ENCODE data around the gene HIPK3.

The HIPK3 gene

GRCh38 chr11:33334627-33335026 lies 77.4 kb downstream of the HIPK3 start:
- TF ChIP-seq YY1 (IDR thresholded peaks at IDR 0.05; ENCODE audit: low read depth) (no peak), TAF1 (IDR thresholded peaks at IDR 0.05; ENCODE audit: low read depth) (no peak), MAX (IDR thresholded peaks at IDR 0.05) (no peak), CREB1 (IDR thresholded peaks at IDR 0.05; ENCODE audit: low read depth) (no peak), RAD21 (IDR thresholded peaks at IDR 0.05; ENCODE audit: low read depth) (no peak), TCF12 (IDR thresholded peaks at IDR 0.05; ENCODE audit: low read depth) (no peak), EP300 (IDR thresholded peaks at IDR 0.05; ENCODE audit: borderline replicate concordance) (no peak), CEBPB (IDR thresholded peaks at IDR 0.05) (no peak), NFIC (IDR thresholded peaks at IDR 0.05) (no peak), FOXM1 (IDR thresholded peaks at IDR 0.05; ENCODE audit: borderline replicate concordance, low read depth) (no peak), ZBTB7A (IDR thresholded peaks at IDR 0.05; ENCODE audit: low read depth) (no peak), EGR1 (IDR thresholded peaks at IDR 0.05) (no peak)
- TF ChIP-seq, protein P1, sequence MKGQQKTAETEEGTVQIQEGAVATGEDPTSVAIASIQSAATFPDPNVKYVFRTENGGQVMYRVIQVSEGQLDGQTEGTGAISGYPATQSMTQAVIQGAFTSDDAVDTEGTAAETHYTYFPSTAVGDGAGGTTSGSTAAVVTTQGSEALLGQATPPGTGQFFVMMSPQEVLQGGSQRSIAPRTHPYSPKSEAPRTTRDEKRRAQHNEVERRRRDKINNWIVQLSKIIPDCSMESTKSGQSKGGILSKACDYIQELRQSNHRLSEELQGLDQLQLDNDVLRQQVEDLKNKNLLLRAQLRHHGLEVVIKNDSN (IDR thresholded peaks at IDR 0.05) = no peak
- TF ChIP-seq, protein P2, sequence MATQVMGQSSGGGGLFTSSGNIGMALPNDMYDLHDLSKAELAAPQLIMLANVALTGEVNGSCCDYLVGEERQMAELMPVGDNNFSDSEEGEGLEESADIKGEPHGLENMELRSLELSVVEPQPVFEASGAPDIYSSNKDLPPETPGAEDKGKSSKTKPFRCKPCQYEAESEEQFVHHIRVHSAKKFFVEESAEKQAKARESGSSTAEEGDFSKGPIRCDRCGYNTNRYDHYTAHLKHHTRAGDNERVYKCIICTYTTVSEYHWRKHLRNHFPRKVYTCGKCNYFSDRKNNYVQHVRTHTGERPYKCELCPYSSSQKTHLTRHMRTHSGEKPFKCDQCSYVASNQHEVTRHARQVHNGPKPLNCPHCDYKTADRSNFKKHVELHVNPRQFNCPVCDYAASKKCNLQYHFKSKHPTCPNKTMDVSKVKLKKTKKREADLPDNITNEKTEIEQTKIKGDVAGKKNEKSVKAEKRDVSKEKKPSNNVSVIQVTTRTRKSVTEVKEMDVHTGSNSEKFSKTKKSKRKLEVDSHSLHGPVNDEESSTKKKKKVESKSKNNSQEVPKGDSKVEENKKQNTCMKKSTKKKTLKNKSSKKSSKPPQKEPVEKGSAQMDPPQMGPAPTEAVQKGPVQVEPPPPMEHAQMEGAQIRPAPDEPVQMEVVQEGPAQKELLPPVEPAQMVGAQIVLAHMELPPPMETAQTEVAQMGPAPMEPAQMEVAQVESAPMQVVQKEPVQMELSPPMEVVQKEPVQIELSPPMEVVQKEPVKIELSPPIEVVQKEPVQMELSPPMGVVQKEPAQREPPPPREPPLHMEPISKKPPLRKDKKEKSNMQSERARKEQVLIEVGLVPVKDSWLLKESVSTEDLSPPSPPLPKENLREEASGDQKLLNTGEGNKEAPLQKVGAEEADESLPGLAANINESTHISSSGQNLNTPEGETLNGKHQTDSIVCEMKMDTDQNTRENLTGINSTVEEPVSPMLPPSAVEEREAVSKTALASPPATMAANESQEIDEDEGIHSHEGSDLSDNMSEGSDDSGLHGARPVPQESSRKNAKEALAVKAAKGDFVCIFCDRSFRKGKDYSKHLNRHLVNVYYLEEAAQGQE (IDR thresholded peaks at IDR 0.05; ENCODE audit: low read depth) = no peak

- TF ChIP-seq, protein P1 (IDR thresholded peaks at IDR 0.05) = no peak
- TF ChIP-seq MAX (IDR thresholded peaks at IDR 0.05) (no peak), NFIC (IDR thresholded peaks at IDR 0.05) (no peak), RAD21 (IDR thresholded peaks at IDR 0.05; ENCODE audit: low read depth) (no peak), CEBPB (IDR thresholded peaks at IDR 0.05) (no peak), ZBTB7A (IDR thresholded peaks at IDR 0.05; ENCODE audit: low read depth) (no peak), FOXM1 (IDR thresholded peaks at IDR 0.05; ENCODE audit: borderline replicate concordance, low read depth) (no peak), CREB1 (IDR thresholded peaks at IDR 0.05; ENCODE audit: low read depth) (no peak), YY1 (IDR thresholded peaks at IDR 0.05; ENCODE audit: low read depth) (no peak), TAF1 (IDR thresholded peaks at IDR 0.05; ENCODE audit: low read depth) (no peak), EGR1 (IDR thresholded peaks at IDR 0.05) (no peak), EP300 (IDR thresholded peaks at IDR 0.05; ENCODE audit: borderline replicate concordance) (no peak), TEAD4 (IDR thresholded peaks at IDR 0.05) (no peak), TCF12 (IDR thresholded peaks at IDR 0.05; ENCODE audit: low read depth) (no peak)
- TF ChIP-seq, protein P2 (IDR thresholded peaks at IDR 0.05; ENCODE audit: low read depth) = no peak
Observed at GRCh38 chr11:33339247-33339646, 82.1 kb downstream of the HIPK3 start.

GRCh38 chr11:33344611-33345010 lies 87.4 kb downstream of the HIPK3 start:
- no peak for TF ChIP-seq EGR1 (IDR thresholded peaks at IDR 0.05)
- TF ChIP-seq MAX (IDR thresholded peaks at IDR 0.05) = no peak
- TF ChIP-seq, protein P1 (IDR thresholded peaks at IDR 0.05) = no peak
- TF ChIP-seq, protein P2 (IDR thresholded peaks at IDR 0.05; ENCODE audit: low read depth) = no peak
- TF ChIP-seq TEAD4 (IDR thresholded peaks at IDR 0.05) = no peak
- no peak for TF ChIP-seq CEBPB (IDR thresholded peaks at IDR 0.05)
- no peak for TF ChIP-seq CREB1 (IDR thresholded peaks at IDR 0.05; ENCODE audit: low read depth)
- TF ChIP-seq FOXM1 (IDR thresholded peaks at IDR 0.05; ENCODE audit: borderline replicate concordance, low read depth) = no peak

All from Ishikawa (cell line).